Middle frontal gyrus (tissue), 1 donor: Measurements from ENCODE around the gene IL2RA.

Experiments
- DNase-seq: peaks from one replicate; pipeline ENCODE4 v3.0.0-alpha.2; 2015; ENCODE audit warnings: low spot score; ENCODE audit errors: extremely low spot score

Gene IL2RA

DNA sequence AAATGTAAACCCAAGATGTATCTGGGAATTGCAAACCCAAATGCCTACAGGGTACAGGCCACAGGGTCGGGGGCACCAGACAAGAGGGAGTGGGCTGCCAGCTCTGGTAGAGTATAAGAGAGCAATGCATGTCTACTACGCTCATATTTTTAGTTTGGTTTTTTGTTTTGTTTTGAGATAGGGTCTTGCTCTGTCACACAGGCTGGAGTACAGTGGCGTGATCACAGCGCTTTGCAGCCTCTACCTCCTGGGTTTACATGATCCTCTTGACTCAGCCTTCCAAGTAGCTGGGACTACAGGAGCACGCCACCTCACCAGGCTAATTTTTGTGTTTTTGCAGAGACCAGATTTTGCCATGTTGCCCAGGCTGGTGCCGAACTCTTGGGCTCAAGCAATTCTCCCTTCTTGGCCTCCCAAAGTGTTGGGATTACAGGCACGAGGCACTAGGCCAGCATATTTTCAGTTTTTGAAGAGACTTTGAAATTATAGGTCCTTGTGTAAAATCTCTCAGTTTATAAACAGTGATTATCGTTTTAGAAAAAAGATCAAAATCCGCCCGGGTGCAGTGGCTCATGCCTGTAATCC lies 73.7 kb downstream of the IL2RA start:
- no peak for DNase-seq

GRCh38 chr10:5987747-5988146 lies 74.4 kb downstream of the IL2RA start:
- no peak for DNase-seq

GRCh38 chr10:5985029-5985428 lies 77.1 kb downstream of the IL2RA start:
- DNase-seq = no peak

GRCh38 chr10:5983774-5984173 lies 78.4 kb downstream of the IL2RA start:
- DNase-seq = no peak

DNA sequence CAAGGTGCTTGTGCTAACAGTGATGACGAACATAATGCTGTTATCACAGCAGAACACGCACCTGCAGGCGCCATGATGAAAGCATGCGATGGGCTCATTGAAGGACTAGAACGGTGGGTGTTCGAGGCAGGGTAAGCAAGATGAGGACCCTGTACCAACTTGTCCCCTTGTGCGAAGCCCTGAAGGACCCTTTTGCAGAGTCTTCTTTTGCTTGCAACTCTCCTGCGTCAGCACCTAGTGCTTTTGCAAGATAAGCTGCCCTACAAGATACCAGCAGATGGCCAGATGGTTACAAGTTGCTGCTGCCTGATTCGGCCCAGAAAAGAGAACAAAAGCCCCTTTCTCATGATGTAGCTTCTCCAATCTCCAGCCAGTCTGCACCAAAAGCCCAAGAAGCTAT lies 80.6 kb downstream of the IL2RA start:
- DNase-seq = no peak

GRCh38 chr10:5978230-5978489 lies 84.0 kb downstream of the IL2RA start:
- no peak for DNase-seq

GRCh38 chr10:5977471-5978229 lies 84.5 kb downstream of the IL2RA start, which contains the start of gene IL15RA:
Gene IL15RA (minus strand): TSS chr10:5977543. CDS start chr10:5977492, 51 bp downstream.
- DNase-seq = no peak

- no peak for DNase-seq
These were observed 85.4 kb downstream of the IL2RA start for GRCh38 chr10:5976512-5977470.

GRCh38 chr10:5975641-5976473 lies 86.3 kb downstream of the IL2RA start:
- DNase-seq = no peak

DNA sequence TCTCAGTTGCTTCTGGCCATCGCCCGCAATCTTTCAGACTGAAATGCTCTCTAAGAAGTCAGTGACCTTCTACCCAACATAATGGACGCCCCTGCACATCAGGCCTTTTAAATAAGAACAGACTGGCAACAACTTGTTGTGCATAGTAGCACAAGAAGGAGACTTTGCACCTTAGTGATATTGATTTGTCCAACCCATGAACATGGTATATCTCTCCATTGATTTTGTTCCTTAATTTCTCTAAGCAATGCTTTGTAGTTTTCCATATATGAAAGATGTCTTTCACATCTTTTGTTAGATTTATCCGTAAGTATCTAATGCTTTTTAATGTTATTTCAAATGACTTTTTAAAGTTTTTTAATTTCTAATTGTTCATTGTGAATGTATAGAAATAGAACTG lies 89.1 kb downstream of the IL2RA start:
- DNase-seq = no peak

- DNase-seq = no peak
These were observed 90.3 kb downstream of the IL2RA start for GRCh38 chr10:5971886-5972285.

- no peak for DNase-seq
These were observed 90.8 kb downstream of the IL2RA start for GRCh38 chr10:5971315-5971832.

DNA sequence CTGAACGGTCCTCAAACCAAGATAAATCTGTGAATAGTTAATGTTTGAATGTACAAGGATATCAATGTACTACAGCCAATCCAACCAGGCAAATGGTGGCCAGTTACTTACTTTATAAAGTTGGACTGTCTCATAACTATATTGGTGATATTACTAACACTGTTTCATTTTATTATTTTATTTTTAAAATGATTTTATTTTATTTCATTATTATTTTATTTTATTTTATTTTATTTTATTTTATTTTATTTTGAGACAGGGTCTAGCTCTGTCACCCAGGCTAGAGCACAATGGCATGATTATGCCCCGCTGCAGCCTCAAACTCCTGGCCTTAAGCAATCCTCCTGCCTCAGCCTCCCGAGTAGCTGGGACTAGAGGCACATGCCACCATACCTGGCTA lies 91.6 kb downstream of the IL2RA start:
- no peak for DNase-seq

GRCh38 chr10:5970066-5970465 lies 92.1 kb downstream of the IL2RA start:
- no peak for DNase-seq

- DNase-seq = no peak
These were observed 93.3 kb downstream of the IL2RA start for GRCh38 chr10:5968681-5969453.

DNA sequence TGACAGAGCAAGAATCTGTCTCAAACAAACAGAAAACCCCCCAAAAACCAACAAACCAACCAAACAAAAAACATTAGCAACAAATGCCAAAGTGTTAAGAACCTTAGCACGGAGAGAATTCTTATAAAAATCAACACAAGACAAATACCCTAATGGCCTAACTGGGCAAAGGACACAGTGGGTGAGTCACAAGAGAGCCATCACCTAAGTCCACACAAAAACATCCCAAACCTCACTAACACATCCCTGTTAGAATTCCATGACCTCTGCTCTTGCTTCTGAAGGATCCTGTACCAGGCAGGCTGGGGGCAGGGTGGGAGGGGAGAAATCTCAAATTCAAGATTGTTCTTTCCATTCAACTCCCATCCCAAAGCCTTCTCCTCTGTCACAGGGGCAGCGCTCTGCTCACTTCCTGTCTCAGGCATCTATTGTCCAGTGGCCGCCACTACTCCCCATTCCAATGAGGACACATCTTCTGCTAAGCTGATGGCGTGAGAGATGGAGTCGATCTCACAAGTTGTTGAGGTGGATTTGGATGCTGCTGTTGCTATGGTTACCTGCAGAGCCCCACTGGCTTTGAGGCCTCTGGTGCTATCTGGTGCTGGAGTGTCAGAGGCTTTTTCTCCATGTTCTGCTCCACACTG lies 94.0 kb downstream of the IL2RA start:
- no peak for DNase-seq

DNA sequence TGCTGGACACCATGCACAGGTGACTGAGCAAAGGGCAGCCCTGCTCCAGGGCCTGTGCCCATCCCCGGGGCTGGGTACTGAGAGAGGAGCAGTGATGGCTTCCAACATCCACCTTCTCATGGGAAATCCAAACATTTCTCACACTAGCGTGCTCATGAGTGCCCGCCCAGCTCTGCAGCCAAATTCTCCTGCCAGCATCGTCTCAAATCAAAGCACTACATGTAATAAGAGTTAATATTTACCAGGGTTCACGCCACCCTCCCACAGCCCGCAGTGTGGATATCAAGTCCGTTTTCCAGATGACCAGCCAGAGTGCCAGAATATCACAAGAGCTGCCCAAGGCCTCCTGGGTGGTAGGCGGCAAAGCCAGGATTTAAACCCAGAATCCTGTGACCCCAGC lies 96.9 kb downstream of the IL2RA start:
- DNase-seq = no peak

DNA sequence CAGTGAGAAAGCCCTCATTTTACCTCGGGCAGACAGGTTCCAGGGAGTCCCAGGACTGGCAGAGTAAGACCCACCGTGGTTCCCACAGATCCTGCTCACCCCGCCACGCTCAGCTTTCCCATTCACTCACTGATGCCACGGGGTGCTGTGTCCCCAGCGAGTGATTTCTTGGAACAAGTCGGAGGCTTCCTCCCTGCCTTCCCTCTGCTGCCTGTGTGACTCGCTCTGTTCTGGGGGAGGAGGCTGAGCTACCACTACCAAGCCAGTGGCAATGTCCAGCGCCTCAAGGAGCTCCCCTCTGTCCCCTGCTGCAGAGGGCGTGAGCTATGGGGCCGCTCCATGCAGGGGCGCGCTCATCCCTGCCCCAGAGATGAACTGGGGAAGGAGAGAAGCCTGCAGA lies 97.4 kb downstream of the IL2RA start:
- DNase-seq = no peak

DNA sequence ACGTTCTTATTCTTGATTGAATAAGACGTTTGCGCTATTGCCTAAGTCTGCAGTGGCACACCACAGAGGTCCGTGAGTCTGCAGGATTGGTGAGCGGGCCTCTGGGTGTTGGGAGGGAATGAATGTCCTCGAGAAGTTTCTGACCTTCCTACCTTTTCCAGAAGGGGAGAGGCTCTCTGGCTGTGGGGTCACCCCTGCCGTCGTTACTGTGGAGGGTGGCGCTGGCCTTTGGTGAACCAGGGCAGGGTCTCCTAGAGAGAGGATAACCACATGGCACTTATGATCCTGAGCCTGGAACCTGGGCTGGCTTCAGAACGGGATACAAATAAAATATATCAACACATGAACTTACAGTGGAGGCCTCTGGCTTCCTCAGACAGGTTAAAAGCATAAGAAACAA lies 98.6 kb downstream of the IL2RA start:
- no peak for DNase-seq

- no peak for DNase-seq
These were observed 99.1 kb downstream of the IL2RA start for GRCh38 chr10:5963071-5963470.
